HG03378 (cell line): ENCODE results near the gene C10orf90.

Experiments used
- ATAC-seq: cut with Tn5 transposase; IDR thresholded peaks from one replicate; pipeline ENCODE4 v1.9.1; 2021; ENCODE audit warnings: mild to moderate bottlenecking, moderate library complexity; ENCODE audit not compliant: unreplicated experiment

The C10orf90 gene

DNA sequence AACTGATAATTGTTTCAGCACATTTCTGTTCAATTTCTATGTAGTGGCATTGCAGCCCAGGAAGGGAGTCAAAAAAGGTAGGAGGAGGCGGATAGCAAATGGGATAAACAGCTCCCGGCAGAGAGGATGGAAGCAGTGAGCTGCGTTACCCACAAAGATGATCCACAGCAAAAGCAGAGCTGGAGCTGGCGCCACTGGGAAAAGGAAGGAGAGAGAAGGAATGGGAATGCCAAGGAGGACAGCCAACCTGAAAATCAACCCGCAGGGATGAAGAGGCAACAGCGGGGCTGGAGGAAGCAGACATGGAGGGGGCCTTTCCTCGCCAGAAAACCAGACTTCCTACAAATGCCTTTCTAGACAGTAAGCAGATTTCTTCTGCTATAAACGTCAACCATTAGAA lies 199.5 kb downstream of the C10orf90 start:
- no peak for ATAC-seq

DNA sequence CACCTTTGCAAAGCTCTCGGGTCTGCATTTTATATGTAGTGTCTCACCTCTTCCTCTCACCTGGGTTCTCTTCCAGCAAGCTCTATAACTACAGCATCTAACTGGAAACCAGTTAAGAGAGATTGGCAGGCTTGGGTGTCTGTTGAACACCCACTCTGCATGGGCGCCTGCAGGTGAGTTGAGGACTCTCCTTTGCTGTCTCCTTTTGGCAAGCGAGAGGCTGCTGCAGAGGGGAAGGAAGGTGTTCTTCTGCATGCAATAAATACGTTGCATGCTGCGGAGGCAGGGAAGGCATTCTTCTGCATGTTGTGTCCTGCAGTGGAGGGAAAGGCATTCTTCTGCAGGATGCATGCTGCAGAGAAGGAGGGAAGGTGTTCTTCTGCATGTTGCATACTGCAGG lies 200.8 kb downstream of the C10orf90 start:
- ATAC-seq: no peak

DNA sequence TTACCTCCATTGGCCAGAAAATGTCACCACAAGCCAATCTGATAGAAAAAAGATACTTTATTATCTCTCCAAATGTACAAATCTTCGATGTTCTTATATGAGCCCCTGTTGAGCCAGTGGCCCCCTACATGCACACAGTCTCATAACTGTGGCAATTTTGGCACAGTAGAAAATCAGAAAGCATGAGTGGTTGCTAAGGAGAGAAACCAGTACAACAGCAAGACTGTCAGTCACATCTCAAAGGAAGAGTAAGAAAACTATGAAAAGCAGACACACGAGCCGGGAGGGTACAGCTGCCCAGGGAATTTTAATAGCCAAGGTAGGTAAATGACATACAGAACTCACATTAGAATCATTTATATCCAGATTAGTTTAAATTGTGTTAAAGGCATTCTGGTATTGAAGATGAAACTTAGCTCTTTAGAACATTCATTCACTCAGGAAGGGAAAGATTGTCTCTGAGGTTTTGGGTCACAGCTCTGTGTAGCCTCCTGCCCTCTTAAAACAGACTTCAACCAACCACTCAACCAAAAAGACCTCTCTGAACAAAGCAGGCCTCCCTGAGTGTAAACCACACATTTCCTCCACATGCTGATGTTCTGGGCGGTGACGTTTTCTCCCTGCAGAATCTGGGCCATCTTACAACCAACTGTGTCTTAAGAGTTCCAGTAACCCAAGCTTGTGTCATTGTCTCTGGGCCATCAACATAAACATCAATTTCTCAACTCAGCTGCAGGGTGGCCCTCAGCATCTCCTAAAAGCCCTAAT lies 201.4 kb downstream of the C10orf90 start:
- ATAC-seq: no peak

DNA sequence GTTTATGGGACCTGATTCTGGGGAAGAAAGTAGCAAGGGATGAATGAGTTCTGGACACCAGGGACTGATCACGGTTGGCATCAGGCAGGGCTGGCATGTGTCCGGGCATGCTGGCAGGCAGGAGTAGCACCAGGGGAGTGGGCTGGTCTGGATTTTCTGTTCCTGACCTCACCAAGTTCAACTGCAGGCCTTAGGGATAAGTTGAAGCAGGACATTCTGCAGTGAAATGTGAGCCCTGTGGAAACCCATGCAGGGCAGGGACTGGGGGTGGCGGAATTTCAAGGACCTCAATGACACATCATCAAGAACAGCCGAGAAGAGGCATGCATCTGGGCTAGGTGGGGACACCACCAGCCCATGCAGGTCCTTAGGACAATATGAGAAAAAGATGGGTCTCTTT lies 202.0 kb downstream of the C10orf90 start:
- no peak for ATAC-seq

DNA sequence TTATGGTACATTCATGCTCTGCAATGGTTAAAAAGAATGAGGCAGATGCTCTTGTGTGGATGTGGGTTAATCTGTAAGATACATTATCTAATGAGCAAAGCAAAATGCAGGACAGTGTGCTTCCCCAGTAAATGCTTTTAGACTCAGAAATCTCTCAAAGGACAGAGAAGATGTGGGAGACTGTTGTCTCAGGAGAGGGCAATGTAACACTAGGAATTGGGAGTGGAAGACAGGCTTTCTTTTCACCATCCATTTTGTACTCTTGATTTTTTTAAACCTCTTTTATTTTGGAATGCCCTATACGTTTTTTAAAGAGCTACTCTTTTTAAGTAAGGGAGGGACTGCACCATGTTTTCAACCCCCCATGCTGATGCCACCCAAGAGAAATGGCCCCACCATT lies 204.7 kb downstream of the C10orf90 start:
- ATAC-seq: no peak

DNA sequence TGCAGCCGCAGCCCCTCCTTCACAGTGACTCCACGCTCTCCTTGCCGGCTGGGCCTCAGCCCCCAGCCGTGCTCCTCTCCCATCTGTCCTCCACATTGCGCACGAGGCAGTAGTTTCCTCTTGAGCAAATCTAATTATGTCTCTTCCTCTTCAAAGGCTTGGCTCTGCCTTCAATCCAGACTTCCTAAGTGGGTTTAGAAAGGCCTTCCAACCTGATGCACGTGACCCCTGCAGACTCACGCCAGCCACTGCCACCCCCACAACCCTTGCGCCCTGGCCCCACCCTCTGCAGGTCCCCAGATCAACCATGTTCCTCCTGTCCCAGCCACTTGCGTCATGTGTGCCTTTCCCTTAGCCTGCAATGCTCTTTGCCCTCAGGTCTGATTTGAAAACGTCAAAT lies 207.2 kb downstream of the C10orf90 start:
- no peak for ATAC-seq

DNA sequence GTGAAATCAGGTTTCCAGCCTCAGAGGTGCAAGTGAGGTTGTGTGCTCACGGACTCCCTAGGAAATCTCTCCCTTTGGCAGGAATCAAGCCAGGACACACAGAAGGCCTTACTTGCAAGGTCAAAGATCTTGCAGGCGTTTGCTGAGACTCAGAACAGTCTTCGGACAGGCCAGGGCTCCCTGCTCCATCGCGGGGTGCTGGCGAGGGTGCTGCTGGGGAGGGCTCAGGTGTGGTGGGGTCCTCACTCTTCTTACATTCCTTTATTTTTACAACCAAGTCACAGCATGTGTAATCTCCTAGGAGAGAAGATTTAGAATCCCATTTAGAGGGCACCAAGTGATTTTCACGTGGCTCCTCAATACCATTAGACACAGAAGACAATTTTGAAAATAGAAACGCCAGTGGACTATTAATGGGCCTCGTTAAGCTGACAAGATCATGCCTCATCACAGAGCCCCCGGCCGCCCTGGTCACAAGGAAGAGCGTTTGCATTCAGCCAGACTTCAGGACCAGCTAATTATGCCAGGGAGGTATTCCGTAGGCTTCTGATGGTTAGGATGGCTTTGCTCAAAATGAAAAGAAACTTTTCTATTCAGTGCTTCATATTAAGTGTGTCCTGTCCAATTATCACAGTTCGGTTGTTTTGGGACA lies 209.1 kb downstream of the C10orf90 start:
- ATAC-seq: no peak

DNA sequence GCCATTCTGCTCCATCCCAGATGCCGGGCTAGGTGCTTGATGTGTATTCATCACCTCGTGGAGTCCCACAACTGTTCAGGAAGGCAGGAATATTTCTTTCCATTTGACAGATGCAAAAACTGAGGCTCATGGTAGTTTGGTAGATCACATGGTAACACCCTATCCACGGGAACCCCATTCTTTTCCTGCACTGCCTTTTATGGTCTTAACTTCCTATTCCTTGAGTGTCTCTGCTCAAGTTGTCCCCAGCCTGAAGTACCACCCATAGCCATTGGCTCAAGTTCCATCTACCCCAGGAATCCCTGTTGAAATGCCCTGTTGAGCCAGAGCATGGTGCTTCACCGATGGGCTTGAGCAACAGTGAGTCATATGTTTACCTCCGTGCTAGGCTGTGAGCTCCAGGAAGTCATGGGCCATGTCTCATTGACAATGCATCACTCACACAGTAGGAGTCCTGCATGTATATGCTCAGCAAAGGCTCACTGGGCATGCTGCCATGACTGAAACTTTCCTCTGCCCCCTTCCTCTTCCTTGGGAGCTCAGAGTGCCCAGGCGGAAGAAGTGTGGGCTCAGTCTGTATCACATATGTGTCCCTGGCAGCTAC lies 210.5 kb downstream of the C10orf90 start:
- ATAC-seq: no peak

DNA sequence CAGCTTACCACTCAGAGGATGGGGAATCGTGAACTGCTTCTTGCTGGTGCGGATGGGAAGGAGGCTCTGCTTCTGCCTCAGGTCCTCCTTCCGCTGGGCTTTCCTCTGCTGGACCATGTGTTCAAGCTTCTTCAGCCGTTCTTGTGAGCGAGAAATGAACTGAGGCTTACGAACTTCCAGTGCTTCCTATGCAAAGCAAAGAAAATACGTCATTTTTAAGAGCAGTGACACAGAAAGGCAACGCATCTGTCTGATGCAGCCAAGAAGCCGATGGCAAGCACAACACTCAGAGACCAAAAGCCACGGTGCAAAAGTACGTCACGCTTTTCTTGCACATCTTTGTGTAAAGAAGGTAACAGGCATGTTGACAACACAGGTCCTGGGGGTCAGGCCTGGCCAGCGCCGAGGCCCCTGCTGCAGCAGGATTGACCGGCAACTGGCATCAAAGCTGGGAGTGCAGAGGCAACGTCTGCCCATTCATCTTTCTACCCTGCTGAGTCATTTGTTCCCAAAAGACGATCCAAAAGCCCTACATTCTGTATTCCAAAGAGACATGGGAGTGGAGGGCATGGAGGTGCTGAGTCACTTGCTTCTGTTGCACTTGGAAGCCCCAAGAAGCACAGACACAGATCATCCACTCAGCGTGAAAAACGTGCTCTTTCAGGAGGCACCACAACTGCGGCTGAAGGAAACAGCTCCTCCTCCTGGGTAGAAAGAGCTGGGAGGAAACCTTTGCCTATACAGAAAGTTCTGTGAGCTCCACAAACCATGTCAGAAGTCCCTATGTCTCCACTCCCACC lies 211.3 kb downstream of the C10orf90 start:
- no peak for ATAC-seq

DNA sequence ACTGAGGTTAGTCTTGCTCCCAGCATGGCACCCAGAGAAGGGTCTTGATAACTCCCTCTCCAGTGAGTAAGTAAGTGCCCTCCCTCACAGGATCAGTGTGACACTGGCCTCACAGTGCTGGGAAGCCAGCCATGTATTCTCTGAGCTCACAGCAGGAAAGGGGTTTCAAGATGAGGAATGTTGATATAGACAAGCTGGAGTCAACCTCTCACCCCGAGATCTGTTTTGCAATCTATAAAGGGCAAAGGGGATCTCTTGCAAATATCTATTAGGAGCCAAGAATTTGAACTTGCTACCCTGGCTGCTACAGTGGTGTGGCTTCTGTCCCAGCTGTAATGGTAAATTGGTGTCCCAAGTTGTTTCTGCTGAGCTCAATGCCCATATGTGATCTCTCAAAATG lies 212.0 kb downstream of the C10orf90 start:
- no peak for ATAC-seq

DNA sequence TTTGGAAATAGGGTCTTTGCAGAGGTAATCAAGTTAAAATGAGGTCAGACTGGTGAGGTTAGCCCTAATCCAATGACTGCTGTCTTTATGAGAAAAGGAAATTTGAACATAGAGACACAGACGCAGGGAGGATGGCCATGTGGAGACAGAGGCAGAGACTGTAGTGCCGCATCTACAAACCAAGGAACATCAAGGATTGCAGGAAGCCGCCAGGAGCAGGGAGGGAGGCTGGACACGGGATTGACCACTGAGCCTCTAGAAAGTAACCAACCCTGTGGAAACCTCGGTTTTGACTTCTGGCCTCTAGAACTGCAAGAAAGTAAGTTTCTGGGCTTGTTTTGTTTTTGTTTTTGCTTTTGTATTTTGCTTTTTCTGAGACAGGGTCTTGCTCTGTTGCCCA lies 213.9 kb downstream of the C10orf90 start:
- ATAC-seq: no peak

DNA sequence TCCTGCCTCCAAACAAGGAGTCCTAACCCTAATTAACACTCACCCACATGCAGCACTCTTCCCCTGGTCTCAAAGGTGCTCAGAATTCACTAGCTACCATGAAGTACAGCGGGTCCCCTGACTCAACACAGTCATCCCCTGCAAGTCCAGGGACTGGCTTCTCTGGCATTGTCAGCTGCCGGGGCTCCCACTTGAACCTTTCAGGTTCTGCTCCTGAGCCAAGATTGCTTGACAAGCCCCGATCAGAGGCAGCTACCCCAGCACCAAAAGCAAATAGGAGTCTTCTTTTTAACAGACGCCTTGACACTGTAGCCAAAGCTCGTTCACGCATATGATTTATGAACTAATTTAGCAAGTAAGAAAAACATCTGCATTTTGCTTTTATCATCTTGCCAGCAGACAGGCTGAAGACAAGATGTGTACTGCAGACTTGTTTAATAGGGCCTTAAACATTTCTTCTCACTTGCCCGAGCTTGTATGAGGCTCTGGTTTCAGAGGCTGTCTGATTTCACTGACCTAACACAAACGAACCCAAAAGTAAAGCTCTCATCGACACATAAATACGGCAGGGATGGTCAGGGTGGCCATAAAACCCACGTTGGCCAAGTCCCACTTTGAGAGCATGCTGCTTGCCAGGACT lies 214.6 kb downstream of the C10orf90 start:
- no peak for ATAC-seq

DNA sequence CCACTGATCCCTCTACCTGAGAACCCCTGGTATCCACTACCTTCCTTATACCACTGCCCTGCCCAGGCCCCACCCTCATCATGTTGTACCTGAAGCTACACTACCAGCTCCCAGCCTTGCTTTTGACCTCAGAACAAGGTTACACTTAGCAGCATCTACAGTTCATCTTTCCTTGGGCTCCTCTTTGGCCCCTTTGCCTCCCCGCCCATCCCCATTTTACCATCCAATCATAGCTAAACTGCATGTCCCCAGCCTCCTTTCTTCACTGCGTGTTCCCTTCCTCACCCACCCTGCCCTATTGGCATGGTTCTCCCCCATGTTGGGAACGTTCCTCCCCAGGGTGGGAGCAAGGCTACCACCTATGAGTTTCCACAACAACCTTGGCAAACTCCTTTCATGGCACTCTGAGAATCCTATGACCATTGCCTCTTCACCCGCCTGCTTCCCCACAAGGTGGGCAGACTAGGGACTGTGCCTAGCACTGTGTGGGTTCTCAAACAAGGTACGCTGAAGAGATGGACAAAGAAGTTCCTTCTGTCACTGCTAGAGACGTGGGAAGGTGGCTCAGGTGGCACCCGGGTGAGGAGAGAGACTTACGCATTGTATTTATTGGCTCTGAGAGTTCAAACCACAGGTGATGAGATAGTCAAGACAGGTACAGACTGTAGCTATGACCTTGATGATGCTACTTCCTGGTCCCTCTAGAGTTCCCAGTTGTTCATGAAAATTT lies 215.3 kb downstream of the C10orf90 start:
- no peak for ATAC-seq

DNA sequence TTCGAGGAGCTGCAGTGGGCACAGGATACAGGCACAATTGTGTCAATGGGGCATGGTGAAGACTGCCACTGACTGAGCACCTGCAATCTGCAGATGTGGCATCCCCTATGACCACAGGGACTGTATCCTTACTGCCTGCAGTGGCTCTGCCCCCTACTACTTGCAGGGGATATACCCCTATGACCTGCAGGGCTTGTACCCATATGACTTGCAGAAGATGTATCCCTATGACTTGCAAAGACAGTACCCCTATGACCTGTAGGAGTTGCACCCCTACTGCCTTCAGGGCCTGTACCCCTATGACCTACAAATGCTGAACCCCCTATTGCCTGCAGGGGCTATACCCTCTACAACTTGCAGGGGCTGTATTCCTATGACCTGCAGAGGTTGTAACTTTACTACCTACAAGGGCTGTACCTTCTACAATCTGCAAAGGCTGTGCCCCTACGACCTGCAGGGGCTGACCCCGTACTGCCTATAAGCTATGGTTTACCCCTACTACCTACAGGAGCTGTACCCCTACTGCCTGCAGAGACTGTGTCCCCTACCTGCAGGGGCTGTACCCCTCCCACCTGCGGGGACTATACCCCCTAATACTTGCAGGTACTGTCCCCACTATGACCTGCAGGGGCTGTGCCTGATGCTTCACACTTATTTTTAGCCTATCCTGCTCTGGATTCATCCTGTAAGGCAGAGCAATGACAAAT lies 216.3 kb downstream of the C10orf90 start:
- no peak for ATAC-seq

DNA sequence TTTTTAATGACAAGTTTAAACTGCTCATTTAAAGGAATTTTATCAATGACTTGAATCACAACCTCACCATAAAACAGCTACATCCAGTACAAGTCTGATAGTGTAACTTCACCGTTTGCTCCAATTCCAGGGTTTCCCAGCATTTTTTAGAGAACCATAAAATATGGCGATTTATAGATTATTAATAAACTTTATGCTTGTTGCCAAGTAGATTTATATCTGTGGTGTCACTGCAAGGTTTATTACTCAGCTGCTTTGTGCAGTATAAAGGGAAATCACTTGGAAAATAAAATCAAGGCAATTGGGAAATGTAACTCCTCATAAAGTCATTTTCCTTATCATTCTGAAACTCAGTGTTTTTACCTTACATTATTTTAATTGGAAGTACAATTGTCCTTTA lies 218.2 kb downstream of the C10orf90 start:
- ATAC-seq: no peak

DNA sequence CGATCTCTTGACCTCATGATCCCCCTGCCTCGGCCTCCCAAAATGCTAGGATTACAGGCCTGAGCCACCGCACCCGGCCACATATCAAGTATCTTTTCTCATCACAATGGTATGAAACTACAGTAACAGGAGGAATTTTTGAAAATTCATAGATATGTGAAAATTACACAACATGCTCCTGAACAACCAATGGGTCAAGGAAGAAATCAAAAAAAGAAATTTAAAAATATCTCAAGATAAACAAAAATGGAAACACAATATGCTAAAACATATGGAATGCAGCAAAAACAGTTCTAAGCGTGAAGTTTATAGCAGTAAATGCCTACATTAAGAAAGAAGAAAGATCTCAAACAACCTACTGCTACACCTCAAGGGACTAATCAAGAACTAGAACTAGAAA lies 222.4 kb downstream of the C10orf90 start:
- ATAC-seq: no peak

DNA sequence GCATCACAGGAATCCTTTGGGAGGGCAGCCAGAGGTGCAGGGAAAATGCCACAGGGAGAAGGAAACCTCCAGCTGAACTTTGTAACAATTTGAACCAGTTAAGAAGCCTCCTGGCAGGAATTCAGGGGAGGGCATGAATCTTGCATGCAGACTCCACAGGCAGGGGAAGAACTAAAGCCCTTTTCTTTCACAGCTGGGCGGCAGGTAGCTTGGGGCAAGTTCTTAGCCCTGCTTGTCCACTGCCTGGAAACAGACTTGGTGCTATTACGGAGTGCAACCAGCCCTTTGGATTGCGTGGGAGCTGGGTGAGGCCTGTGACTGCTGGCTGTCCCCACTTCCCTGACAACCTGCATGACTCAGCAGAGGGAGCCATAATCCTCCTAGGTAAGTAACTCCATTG lies 230.6 kb downstream of the C10orf90 start:
- ATAC-seq: no peak

DNA sequence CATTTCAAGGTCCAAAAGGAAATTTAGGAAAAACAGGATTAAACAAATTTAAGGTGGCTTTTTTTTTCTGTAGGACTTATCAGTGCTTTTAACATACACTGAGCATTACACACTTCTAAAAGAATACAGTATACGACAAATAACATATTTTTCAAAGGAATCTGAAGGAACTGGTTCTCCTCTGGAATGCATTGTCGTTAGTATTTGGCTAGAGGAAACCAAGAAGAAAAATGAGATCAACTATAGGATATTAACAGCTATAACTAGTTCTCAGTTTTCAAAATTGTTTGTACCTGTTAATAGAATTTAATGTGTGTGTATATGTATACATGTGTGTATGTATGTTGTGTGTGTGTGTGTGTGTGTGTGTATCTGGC lies 232.1 kb downstream of the C10orf90 start:
- no peak for ATAC-seq

DNA sequence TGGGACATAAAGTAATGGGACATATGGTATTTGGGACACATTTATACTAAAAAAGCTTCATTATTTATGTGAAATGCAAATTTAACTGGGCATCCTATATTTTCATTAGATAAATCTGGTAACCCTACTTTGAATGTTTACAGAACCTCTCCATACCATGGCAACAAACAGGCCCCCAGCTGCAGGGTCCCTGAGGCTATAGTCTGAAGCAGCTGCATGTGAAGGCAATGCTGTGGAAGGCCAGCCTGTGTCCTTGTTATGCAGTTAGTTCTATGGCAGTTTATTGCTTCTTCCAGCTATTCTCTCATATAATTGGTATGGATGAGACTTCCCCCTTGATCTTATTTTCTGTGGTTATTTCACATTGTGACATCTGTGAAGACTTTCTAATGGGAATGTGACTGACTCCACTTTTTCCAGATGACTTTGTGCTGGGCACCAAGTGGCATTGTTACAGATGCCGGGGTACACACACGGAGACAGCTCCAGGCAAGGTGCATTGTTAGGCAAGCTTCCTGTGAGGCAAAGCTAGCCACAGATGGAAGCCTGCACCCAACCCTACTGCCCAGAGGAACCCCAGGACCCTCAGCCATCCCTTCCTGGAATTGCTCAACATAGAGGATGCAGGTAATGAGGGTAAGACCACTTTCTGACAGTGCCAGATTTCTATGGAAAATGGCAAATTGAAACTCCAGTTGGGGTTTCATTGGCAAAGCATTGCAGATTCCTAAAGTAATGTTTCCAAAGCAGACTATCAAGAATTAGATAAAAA lies 232.7 kb downstream of the C10orf90 start:
- ATAC-seq: no peak
